Nephron progenitor cell (in vitro differentiated cells): ENCODE data around the gene AKAP3.

ENCODE experiments used
- DNase-seq: peaks from one replicate; pipeline ENCODE4 v3.0.0; 2021
- H3K27ac Mint-ChIP-seq: 2 replicates; pipeline ENCODE4 v1.8.0; 2021; ENCODE audit warnings: mild to moderate bottlenecking, moderate library complexity, mixed read lengths
- H3K27me3 Mint-ChIP-seq: 2 replicates; pipeline ENCODE4 v1.8.0; 2021; ENCODE audit warnings: mild to moderate bottlenecking, low read depth, mixed read lengths; ENCODE audit not compliant: poor library complexity
- H3K36me3 Mint-ChIP-seq: 2 replicates; pipeline ENCODE4 v1.8.0; 2021; ENCODE audit warnings: low read depth, mixed read lengths
- H3K4me1 Mint-ChIP-seq: 2 replicates; pipeline ENCODE4 v1.8.0; 2021; ENCODE audit warnings: mixed read lengths
- H3K4me3 Mint-ChIP-seq: 2 replicates; pipeline ENCODE4 v1.8.0; 2021; ENCODE audit warnings: mild to moderate bottlenecking, moderate library complexity, mixed read lengths
- H3K9me3 Mint-ChIP-seq: 2 replicates; pipeline ENCODE4 v1.8.0; 2021; ENCODE audit warnings: mild to moderate bottlenecking, moderate library complexity, mixed read lengths
- TF ChIP-seq, protein P1 (sequence below): fragments of 200-600 bp; sonication (generic); IDR thresholded peaks from 2 replicates; pipeline ENCODE4 v1.5.0; 2021; ENCODE audit warnings: antibody characterized with exemption

AKAP3 gene

DNA sequence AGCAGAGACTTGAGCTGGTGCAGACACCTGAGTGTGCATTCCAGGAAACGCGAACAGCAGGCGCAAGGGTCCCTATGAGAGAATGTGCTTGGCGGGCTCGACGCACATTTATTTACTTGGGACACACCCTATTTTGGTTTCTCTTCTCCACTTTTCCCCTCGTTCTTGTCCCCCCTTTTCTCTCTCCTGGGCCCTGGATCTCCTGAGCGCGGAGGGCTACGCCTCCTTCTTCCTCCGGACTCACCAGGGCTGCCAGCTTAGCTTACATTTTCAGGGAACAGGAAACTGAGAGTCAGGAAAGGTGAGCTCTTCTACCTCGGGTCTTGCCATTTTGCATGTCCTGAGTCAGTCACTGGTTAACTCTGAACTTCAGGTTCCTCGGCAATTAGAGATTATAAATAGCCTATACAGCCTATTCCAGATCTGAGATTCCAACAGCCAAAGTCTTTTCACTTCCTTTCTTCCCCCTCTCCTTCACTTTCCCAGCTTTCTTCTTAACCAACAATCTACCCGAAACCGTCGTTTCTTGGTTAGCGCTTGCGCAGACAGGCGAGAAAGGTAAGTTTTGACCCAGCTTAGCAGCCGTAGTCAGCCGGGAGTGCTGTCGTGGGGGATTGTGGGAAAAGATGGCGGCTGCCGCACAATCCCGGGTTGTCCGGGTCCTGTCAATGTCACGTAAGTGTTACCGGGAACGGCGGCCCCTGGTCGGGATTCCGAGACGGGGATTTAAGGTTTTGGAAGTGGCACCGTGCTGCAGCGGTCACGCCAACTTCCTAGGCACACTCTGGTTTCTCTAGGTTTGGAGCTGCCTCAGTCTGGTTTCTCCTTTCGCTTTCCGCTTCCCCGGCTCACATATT, at the start of gene AKAP3, which contains the start of gene NDUFA9:
AKAP3 (minus strand) TSS at position 551 of the 857 bp plus-strand sequence. CDS start 10,855 bp downstream, outside the sequence.
NDUFA9 (plus strand) TSS at position 614 of the 857 bp plus-strand sequence; CDS start at position 627, 13 bp downstream.
- TF ChIP-seq, protein P1, sequence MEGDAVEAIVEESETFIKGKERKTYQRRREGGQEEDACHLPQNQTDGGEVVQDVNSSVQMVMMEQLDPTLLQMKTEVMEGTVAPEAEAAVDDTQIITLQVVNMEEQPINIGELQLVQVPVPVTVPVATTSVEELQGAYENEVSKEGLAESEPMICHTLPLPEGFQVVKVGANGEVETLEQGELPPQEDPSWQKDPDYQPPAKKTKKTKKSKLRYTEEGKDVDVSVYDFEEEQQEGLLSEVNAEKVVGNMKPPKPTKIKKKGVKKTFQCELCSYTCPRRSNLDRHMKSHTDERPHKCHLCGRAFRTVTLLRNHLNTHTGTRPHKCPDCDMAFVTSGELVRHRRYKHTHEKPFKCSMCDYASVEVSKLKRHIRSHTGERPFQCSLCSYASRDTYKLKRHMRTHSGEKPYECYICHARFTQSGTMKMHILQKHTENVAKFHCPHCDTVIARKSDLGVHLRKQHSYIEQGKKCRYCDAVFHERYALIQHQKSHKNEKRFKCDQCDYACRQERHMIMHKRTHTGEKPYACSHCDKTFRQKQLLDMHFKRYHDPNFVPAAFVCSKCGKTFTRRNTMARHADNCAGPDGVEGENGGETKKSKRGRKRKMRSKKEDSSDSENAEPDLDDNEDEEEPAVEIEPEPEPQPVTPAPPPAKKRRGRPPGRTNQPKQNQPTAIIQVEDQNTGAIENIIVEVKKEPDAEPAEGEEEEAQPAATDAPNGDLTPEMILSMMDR, result no peak
- Mint-ChIP-seq H3K27me3 (peaks cover 22% of the 10 kb centered on the region), H3K36me3 (no peaks in the 10 kb centered on the region), H3K4me3 (peak within 1 kb of the TSS; percentile 98), H3K27ac (peak within 1 kb of the TSS; percentile 66), H3K4me1 (peaks cover 39% of the 10 kb centered on the region), H3K9me3 (no peaks in the 10 kb centered on the region)
- DNase-seq, result peak; percentile 78

DNA sequence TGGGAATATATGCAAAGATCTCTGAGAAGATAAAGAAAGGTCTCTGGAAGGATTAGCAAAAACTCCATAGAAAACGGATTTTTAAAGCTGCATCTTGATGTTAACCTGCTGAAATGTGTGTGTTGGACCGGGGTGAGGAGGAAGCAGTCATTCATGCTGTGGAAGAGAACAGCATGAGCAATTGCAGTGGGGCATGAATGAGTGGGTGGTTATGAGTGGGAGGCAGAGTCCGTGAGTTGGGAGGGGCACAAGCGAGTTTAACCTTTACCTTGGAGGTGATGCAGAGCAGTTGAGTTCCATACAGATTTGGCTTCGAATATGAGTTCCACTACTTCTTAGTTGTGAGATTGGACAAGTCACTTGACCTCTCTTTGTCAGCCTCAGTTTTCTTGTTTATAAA, 41.9 kb upstream of the AKAP3 start:
- DNase-seq, result no peak
- H3K27ac Mint-ChIP-seq, result no peak overlapping the region
- H3K4me3 Mint-ChIP-seq, result no peak overlapping the region
- H3K4me1 Mint-ChIP-seq, result no peaks in the 10 kb centered on the region
- no peaks in the 10 kb centered on the region for H3K27me3 Mint-ChIP-seq
- TF ChIP-seq, protein P1, result no peak
- peaks cover 87% of the 10 kb centered on the region for H3K36me3 Mint-ChIP-seq
- H3K9me3 Mint-ChIP-seq, result peaks cover 10% of the 10 kb centered on the region

DNA sequence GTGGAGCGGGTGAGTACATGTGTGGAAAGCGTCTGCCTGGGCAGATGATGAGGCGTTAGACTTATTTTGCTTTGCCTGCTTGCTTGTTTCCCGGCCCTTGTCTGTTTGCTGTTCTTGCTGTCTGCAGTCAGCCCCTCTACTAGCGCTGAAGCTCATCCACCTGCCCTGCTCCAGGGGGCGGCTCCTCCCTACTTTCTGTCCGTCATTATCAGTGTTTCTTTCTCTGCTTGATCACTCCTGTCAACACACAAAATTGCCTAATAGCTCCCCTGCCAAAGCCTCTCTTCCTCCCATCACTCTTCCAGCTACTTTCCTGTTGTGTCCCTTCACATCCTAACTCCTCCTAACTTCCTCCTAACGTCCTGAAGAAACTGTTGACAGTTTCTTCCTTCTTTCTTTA, 36.5 kb upstream of the AKAP3 start:
- Mint-ChIP-seq H3K27ac (no peak overlapping the region), H3K27me3 (no peaks in the 10 kb centered on the region), H3K36me3 (peaks cover 75% of the 10 kb centered on the region), H3K9me3 (peaks cover 5% of the 10 kb centered on the region), H3K4me3 (no peak overlapping the region), H3K4me1 (no peaks in the 10 kb centered on the region)
- no peak for DNase-seq
- TF ChIP-seq, protein P1, result no peak

DNA sequence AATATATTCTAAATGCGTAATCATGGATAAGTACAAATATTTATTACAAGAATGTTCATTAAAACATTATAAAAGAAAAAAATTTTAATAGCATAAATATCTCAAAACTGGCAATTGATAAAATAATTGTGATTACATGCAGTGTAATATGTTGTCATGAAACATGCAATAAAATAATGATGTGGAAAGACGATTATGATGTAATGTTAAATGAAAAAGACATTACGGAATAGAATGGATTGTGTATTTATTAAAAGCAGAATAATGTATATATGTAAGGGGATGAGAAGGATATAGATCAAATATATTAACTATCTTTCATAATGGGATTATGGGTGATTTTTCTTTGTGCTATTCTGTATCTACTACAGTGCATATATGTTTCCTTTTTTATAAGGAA, 32.9 kb upstream of the AKAP3 start:
- DNase-seq, result no peak
- H3K4me3 Mint-ChIP-seq, result no peak overlapping the region
- H3K36me3 Mint-ChIP-seq, result peaks cover 51% of the 10 kb centered on the region
- no peaks in the 10 kb centered on the region for H3K4me1 Mint-ChIP-seq
- no peaks in the 10 kb centered on the region for H3K27me3 Mint-ChIP-seq
- no peak overlapping the region for H3K27ac Mint-ChIP-seq
- TF ChIP-seq, protein P1, result no peak
- H3K9me3 Mint-ChIP-seq, result peaks cover 7% of the 10 kb centered on the region

DNA sequence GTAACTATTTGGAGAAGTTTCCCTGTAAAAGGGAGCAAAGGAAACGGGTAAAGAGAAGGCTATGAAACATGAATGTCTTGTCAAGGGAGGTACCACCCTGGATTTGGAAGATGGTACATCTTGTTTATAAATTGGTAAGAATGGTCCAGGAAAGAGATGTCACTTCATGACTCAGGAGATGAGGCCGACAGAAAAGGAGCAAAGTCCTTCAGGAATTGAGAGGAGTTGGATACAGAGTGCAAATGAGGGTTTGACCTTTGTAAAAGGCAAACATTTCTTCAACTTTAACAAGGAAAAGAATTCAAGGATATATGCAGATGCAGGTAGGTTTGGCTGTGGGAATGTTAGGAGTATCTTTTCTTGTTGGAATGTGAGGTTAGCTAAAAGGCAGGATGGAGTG, 30.9 kb upstream of the AKAP3 start:
- DNase-seq, result no peak
- no peak overlapping the region for H3K4me3 Mint-ChIP-seq
- H3K9me3 Mint-ChIP-seq, result peaks cover 27% of the 10 kb centered on the region
- no peaks in the 10 kb centered on the region for H3K4me1 Mint-ChIP-seq
- TF ChIP-seq, protein P1, result no peak
- H3K27ac Mint-ChIP-seq, result peak overlapping the region; percentile 47
- peaks cover 51% of the 10 kb centered on the region for H3K36me3 Mint-ChIP-seq
- no peaks in the 10 kb centered on the region for H3K27me3 Mint-ChIP-seq
